Kidney epithelial cell (primary cell): Measurements from ENCODE around the gene TMEM132D. TPM values are rescaled to one million over a fixed set of nuclear protein-coding genes. Genes with fewer than 3 reads are reported as not detected.
A peak's percentile ranks its signal among the peaks of the same experiment; 100 is the strongest.
"Not testable (repeated sequence)": the region's sequence is repeated elsewhere in the genome, so short reads cannot be mapped to it uniquely, and the experiment has no call there.

Experiments used
- DNase-seq: peaks from one replicate; pipeline ENCODE4 v3.0.0-alpha.2; 2010; ENCODE audit warnings: low read depth
- H3K27me3 ChIP-seq: 2 replicates; pipeline ENCODE4 v1.6.0; 2011; ENCODE audit warnings: low read length; ENCODE audit not compliant: control insufficient read depth, insufficient read depth
- H3K36me3 ChIP-seq: 2 replicates; pipeline ENCODE4 v1.5.1; 2011; ENCODE audit warnings: low read length; ENCODE audit not compliant: control insufficient read depth, insufficient read depth
- H3K4me3 ChIP-seq: 2 replicates; pipeline ENCODE4 v1.5.1; 2011; ENCODE audit warnings: low read depth, mild to moderate bottlenecking, control low read depth, low read length
- total RNA-seq: library from RNA; depleted of rRNA; stranded (reverse); fragments of >200 nt; gene quantifications from 2 replicates; pipeline ENCODE4 v1.2.3, GENCODE V29; 2015
- TF ChIP-seq, protein P1 (sequence below): IDR thresholded peaks from 2 replicates; pipeline ENCODE4 v1.5.1; 2011; ENCODE audit warnings: mild to moderate bottlenecking, moderate library complexity, low read length, control low read depth, inconsistent platforms; ENCODE audit not compliant: insufficient read depth, poor library complexity, severe bottlenecking

The TMEM132D gene
- total RNA-seq, 1 donor from 2014 or later, result 6.4 TPM

DNA sequence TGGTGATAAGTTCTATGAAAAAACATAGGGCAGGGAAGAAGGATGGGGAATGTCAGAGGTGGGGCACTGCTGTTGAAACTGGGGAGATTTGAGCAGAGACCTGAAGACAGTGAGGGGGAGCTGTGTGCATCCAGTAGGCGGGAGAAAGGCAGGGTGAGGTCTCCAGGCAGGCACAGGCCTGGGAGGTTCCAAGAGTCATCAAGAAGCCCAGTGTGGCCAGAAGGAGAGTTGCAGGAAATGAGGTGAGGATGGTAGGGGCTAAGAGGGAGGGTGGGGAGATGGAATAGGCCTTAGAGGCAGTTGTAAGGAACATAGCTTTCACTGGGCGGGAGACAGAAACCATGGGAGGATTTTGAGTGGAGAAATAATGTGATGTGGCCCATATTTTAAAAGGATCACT lies 708.7 kb downstream of the TMEM132D start:
- Histone ChIP-seq H3K36me3 (no peaks in the 10 kb centered on the region), H3K4me3 (no peak overlapping the region), H3K27me3 (no peaks in the 10 kb centered on the region)
- no peak for DNase-seq
- TF ChIP-seq, protein P1, sequence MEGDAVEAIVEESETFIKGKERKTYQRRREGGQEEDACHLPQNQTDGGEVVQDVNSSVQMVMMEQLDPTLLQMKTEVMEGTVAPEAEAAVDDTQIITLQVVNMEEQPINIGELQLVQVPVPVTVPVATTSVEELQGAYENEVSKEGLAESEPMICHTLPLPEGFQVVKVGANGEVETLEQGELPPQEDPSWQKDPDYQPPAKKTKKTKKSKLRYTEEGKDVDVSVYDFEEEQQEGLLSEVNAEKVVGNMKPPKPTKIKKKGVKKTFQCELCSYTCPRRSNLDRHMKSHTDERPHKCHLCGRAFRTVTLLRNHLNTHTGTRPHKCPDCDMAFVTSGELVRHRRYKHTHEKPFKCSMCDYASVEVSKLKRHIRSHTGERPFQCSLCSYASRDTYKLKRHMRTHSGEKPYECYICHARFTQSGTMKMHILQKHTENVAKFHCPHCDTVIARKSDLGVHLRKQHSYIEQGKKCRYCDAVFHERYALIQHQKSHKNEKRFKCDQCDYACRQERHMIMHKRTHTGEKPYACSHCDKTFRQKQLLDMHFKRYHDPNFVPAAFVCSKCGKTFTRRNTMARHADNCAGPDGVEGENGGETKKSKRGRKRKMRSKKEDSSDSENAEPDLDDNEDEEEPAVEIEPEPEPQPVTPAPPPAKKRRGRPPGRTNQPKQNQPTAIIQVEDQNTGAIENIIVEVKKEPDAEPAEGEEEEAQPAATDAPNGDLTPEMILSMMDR, result no peak

DNA sequence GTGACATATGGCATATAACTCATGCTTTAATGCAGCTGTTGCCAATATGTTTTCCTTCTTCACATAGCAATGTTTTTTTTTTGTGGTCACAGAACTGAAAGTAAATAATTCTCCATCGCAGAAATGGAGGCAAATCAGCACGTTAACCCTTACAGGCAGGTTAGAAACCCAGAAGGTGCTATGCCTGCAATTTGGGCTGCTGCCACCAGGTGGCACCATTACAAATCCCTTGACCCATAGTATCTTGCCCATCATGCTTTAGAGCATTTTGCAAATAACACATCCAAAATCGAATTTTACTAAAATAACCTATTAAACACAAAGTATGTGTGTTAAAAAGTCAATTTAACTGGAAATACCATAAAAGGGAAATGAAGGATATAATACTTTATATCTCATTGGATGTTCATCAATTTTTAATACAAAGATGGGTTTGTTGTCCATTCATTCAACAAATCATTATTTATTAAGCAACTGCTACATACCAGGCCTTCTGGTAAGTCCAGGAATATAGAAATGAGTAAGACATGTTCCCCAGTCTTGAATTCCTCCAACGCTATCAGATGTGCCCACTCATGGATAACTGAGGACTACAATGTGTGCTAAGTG lies 710.5 kb downstream of the TMEM132D start:
- TF ChIP-seq, protein P1, result peak; percentile 61
- Histone ChIP-seq H3K27me3 (no peaks in the 10 kb centered on the region), H3K36me3 (no peaks in the 10 kb centered on the region), H3K4me3 (no peak overlapping the region)
- no peak for DNase-seq

DNA sequence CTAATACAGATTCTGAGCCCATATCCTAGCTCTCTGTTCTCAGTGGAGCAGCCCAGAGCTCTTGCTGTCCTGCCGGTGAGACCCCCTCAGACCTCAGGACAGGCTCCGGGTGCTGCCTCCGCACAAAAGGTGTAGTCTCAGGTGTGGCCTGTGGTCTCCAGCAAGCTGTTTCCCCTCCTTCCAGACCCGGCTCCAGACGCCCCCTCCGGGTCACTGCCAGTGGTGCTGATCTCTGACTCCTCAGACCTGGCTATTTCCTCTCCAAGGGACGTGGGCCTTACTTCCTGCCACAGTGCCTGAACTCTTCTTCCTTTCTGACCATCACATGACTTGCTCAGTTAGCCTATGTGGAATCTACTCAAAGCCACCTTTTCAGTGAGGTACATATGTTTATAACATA lies 713.0 kb downstream of the TMEM132D start:
- no peaks in the 10 kb centered on the region for H3K36me3 ChIP-seq
- H3K4me3 ChIP-seq, result no peak overlapping the region
- DNase-seq, result no peak
- TF ChIP-seq, protein P1, result no peak
- no peaks in the 10 kb centered on the region for H3K27me3 ChIP-seq

DNA sequence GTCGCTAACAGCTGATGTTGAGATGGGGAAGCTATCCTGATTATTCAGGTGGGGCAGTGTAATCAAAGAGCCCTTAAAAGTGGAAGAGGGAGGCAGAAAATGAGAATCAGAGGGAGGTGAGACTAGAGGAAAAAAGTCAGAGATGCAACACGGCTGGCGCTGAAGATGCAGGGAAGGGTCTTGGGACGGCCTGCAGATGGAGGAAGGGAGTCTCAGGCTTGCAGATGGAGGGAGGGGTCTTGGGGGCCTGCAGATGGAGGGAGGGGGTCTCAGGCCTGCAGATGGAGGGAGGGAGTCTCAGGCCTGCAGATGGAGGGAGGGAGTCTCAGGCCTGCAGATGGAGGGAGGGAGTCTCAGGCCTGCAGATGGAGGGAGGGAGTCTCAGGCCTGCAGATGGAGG lies 713.9 kb downstream of the TMEM132D start:
- DNase-seq, H3K27me3 ChIP-seq, H3K36me3 ChIP-seq, H3K4me3 ChIP-seq: not testable (repeated sequence)

DNA sequence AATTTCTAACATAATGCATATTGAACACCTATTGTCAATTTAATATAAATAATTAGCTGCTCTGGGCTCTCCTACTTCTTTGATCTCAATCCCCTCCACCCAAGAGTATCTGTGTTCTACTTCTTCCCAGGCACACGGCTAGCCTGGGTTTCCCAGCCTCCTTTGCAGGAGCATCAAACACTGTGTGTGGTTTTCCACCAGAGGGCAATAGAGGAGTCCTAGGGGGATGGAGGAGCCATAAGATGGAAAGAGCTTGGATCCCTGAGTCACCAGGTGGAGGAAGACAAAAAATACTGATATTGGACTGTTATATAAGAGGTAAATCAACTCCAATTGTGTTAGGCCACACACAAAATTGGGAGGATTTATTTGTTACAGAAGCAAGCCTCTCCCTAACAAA lies 716.9 kb downstream of the TMEM132D start:
- Histone ChIP-seq H3K36me3 (no peaks in the 10 kb centered on the region), H3K27me3 (no peaks in the 10 kb centered on the region), H3K4me3 (no peak overlapping the region)
- TF ChIP-seq, protein P1, result peak; percentile 6
- no peak for DNase-seq

DNA sequence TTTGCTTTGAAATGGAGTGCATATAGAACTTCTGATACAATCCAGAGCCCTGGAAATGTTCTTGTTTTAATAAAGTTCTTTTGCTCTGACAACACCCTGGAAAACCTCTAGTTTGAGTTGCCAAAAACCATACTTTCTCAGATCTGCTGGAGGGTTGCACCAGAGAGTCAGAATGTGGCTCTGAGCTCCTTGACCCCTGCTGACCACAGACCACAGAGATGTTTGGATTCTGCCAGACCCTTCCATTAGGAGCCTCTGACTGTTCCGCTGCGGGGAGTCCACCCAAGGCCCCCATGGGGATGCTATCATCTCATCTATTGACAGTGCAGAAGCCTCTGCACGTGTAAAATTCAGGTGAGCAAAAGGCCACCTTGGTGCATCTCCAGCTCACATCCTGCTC lies 718.0 kb downstream of the TMEM132D start:
- no peak for DNase-seq

More for the DNA sequence above, 718.0 kb downstream of the TMEM132D start:
- Histone ChIP-seq H3K4me3 (no peak overlapping the region), H3K27me3 (no peaks in the 10 kb centered on the region), H3K36me3 (no peaks in the 10 kb centered on the region)
- TF ChIP-seq, protein P1, result no peak
